GM12878 (cell line): ENCODE results near the gene CCR7. TPM values are rescaled to one million over a fixed set of nuclear protein-coding genes. Genes with fewer than 3 reads are reported as not detected.

ENCODE experiments used
- ATAC-seq: fragments of 200-7000 bp; cut with Tn5 transposase; 3 replicates; pipeline ENCODE4 v1.9.1; 2020; ENCODE audit warnings: mild to moderate bottlenecking, moderate library complexity
- BruUV-seq: library from RNA; stranded (reverse); fragments of 400-500 nt; replicated peaks from 2 replicates; lab custom pipeline; 2021; lab: Mats Ljungman, UMichigan
- CTCF ChIA-PET: fragments of 300-600 bp; sonication (Branson Sonifier 250); formaldehyde crosslinking; extraction: SDS; loops from one replicate; lab custom pipeline; 2021; ENCODE audit warnings: inconsistent platforms; lab: Yijun Ruan, JAX
- POLR2A ChIA-PET: fragments of 350-600 bp; formaldehyde crosslinking; extraction: SDS; loops from one replicate; lab custom pipeline; 2021; ENCODE audit warnings: inconsistent platforms; lab: Charles Lee
- RAD21 ChIA-PET: fragments of 300-600 bp; sonication (Branson Sonifier 250); formaldehyde crosslinking; loops from one replicate; lab custom pipeline; 2023; ENCODE audit warnings: antibody characterized with exemption; ENCODE audit not compliant: unreplicated experiment; lab: Charles Lee
- SMC1A ChIA-PET: fragments of 300-600 bp; sonication (Branson Sonifier 250); formaldehyde crosslinking; loops from one replicate; lab custom pipeline; 2023; ENCODE audit not compliant: unreplicated experiment, uncharacterized antibody; lab: Charles Lee
- DNase-seq: peaks from one replicate; pipeline ENCODE4 v3.0.0-alpha.2; 2011; ENCODE audit warnings: low read depth, low spot score
- FAIRE-seq: peaks from 3 replicates; lab custom pipeline; 2011; peaks lifted over from hg19 to GRCh38; lab: Jason Lieb, UNC
- H2AFZ ChIP-seq: 2 replicates; pipeline ENCODE4 v1.6.0; 2011; ENCODE audit warnings: low read depth, low read length, control low read depth; ENCODE audit not compliant: control insufficient read depth
- H3K27ac ChIP-seq: 2 replicates; pipeline ENCODE4 v1.5.1; 2011; ENCODE audit warnings: control low read depth; ENCODE audit not compliant: control insufficient read depth, insufficient read depth
- H3K27me3 ChIP-seq, 2 experiments: replicated peaks in 1 of 2; 2 replicates each; pipeline versions ENCODE4 v1.6.0 to v1.6.1; 2011; ENCODE audit warnings: low read length in 1 of 2; ENCODE audit not compliant: control insufficient read depth in 2 of 2, insufficient read depth in 2 of 2
- H3K36me3 ChIP-seq, 2 experiments: 2 replicates each; pipeline ENCODE4 v1.5.1; 2011; ENCODE audit warnings: low read length in 1 of 2; ENCODE audit not compliant: control insufficient read depth in 2 of 2, insufficient read depth in 2 of 2
- H3K4me1 ChIP-seq: 2 replicates; pipeline ENCODE4 v1.6.1; 2011; ENCODE audit warnings: mild to moderate bottlenecking, low read length, moderate library complexity, mixed read lengths; ENCODE audit not compliant: control insufficient read depth, insufficient read depth
- H3K4me2 ChIP-seq: 2 replicates; pipeline ENCODE4 v1.6.0; 2011; ENCODE audit warnings: control low read depth; ENCODE audit not compliant: control insufficient read depth, insufficient read depth
- H3K4me3 ChIP-seq: fragments of 200-600 bp; sonication (generic); 2 replicates; pipeline ENCODE4 v1.5.1; 2016
- H3K79me2 ChIP-seq: 2 replicates; pipeline ENCODE4 v1.6.0; 2011; ENCODE audit warnings: low read length; ENCODE audit not compliant: control insufficient read depth, insufficient read depth
- H3K9ac ChIP-seq: 2 replicates; pipeline ENCODE4 v1.8.0; 2011; ENCODE audit warnings: low read length, control low read depth, mixed read lengths; ENCODE audit not compliant: control insufficient read depth, insufficient read depth
- H3K9me3 ChIP-seq: replicated peaks from 3 replicates; pipeline ENCODE4 v1.5.1; 2011; ENCODE audit warnings: mild to moderate bottlenecking, low read length; ENCODE audit not compliant: control insufficient read depth, insufficient read depth
- H4K20me1 ChIP-seq: 2 replicates; pipeline ENCODE4 v1.6.0; 2011; ENCODE audit not compliant: control insufficient read depth, insufficient read depth
- ETV6 ChIP-seq, 2 experiments: fragments of 450-650 bp in 1 of 2; IDR thresholded peaks in 1 of 2; conservative IDR thresholded peaks in 1 of 2; 2 replicates each; pipeline ENCODE4 v1.6.1; 2014; ENCODE audit warnings: antibody characterized with exemption in 1 of 2, borderline replicate concordance in 1 of 2, low read depth in 1 of 2, mild to moderate bottlenecking in 1 of 2, moderate library complexity in 1 of 2
- FOXM1 ChIP-seq: IDR thresholded peaks from 2 replicates; pipeline ENCODE4 v1.6.1; 2012; ENCODE audit warnings: low read depth, mild to moderate bottlenecking, inconsistent platforms, low read length, moderate library complexity
- HCFC1 ChIP-seq: fragments of 150-350 bp; IDR thresholded peaks from 2 replicates; pipeline ENCODE4 v1.6.1; 2014; ENCODE audit warnings: low read length
- IRF3 ChIP-seq: fragments of 450-650 bp; IDR thresholded peaks from 2 replicates; pipeline ENCODE4 v1.6.1; 2014; ENCODE audit warnings: mild to moderate bottlenecking
- IRF4 ChIP-seq: IDR thresholded peaks from 2 replicates; pipeline ENCODE4 v1.6.1; 2011; ENCODE audit warnings: low read depth, low read length
- MEF2A ChIP-seq: IDR thresholded peaks from 2 replicates; pipeline ENCODE4 v1.6.1; 2011; ENCODE audit warnings: low read depth, mild to moderate bottlenecking, low read length, moderate library complexity; ENCODE audit not compliant: insufficient read depth
- MYB ChIP-seq: fragments of 150-350 bp; IDR thresholded peaks from 2 replicates; pipeline ENCODE4 v1.6.1; 2014; ENCODE audit warnings: mild to moderate bottlenecking, low read depth, low read length, borderline replicate concordance
- MYC ChIP-seq: IDR thresholded peaks from 2 replicates; pipeline ENCODE4 v1.6.1; 2011; ENCODE audit warnings: mild to moderate bottlenecking, low read length, moderate library complexity, inconsistent platforms; ENCODE audit not compliant: insufficient read depth, insufficient replicate concordance, insufficient read length, severe bottlenecking
- POU2F2 ChIP-seq: IDR thresholded peaks from 3 replicates; pipeline ENCODE4 v1.6.1; 2011; ENCODE audit warnings: low read depth, mild to moderate bottlenecking, low read length, borderline replicate concordance
- PRDM15 ChIP-seq: fragments of 450-650 bp; formaldehyde crosslinking; IDR thresholded peaks from 2 replicates; pipeline ENCODE4 v1.4.0; 2020; ENCODE audit warnings: mild to moderate bottlenecking, moderate library complexity
- SKIL ChIP-seq: fragments of 450-650 bp; IDR thresholded peaks from 2 replicates; pipeline ENCODE4 v1.6.1; 2017; ENCODE audit warnings: mild to moderate bottlenecking, low read depth, inconsistent platforms; ENCODE audit not compliant: poor library complexity, severe bottlenecking
- SMC3 ChIP-seq: IDR thresholded peaks from 2 replicates; pipeline ENCODE4 v1.6.1; 2011; ENCODE audit warnings: low read length, improper control_type of control experiment, borderline replicate concordance
- TARDBP ChIP-seq: IDR thresholded peaks from 2 replicates; pipeline ENCODE4 v1.6.1; 2016; ENCODE audit warnings: borderline replicate concordance
- WGBS: methylation state at CpG from one replicate; pipeline ENCODE4 v1.1.6; 2016; ENCODE audit warnings: low lambda C conversion rate; ENCODE audit not compliant: insufficient replicate concordance, insufficient coverage; ENCODE audit errors: missing lambda C conversion rate; 5-methylcytosine and 5-hydroxymethylcytosine counted together
- in situ Hi-C: fragments of 300-500 bp; cut with MboI; formaldehyde crosslinking; loops from 9 replicates; pipeline ENCODE4 v1.14.3; 2018; ENCODE audit warnings: mixed read lengths
- intact Hi-C: fragments of 100-400 bp; cut with micrococcal nuclease; formaldehyde crosslinking; loops from one replicate; pipeline ENCODE4 v1.14.2; 2022; ENCODE audit not compliant: unreplicated experiment
- polyA plus RNA-seq, 11 experiments: library from polyadenylated mRNA; depleted of rRNA in 4 of 11; unstranded in 6 of 11; stranded (reverse) in 5 of 11; fragments of >200 nt; fragmentation: Nextera tagmentation in 4 of 11; fragmentation: Illumina TruSeq in 1 of 11; extraction: Ambion mirVana in 4 of 11; extraction: Trizol in 1 of 11; gene quantifications; 1 replicate in 1 of 11; 2 replicates in 10 of 11; pipeline versions ENCODE4 v1.2.1 to v1.2.3, GENCODE V29; 2011 to 2016; ENCODE audit warnings: inconsistent platforms in 2 of 11, missing spikeins in 2 of 11, low read depth in 1 of 11
- total RNA-seq, 4 experiments: library from RNA; depleted of rRNA in 3 of 4; stranded (reverse); fragments of >200 nt in 3 of 4; fragmentation: Illumina TruSeq in 1 of 4; extraction: Trizol in 1 of 4; gene quantifications; 2 replicates each; pipeline versions ENCODE4 v1.2.1 to v1.2.3, GENCODE V29; 2013 to 2021

CCR7 gene
- total and polyA plus RNA-seq, 10 of the 15 experiments (the other 5 are each of a cell fraction or from before 2014, with no cell fraction given), result 131 to 1,171 (median 260) TPM

DNA sequence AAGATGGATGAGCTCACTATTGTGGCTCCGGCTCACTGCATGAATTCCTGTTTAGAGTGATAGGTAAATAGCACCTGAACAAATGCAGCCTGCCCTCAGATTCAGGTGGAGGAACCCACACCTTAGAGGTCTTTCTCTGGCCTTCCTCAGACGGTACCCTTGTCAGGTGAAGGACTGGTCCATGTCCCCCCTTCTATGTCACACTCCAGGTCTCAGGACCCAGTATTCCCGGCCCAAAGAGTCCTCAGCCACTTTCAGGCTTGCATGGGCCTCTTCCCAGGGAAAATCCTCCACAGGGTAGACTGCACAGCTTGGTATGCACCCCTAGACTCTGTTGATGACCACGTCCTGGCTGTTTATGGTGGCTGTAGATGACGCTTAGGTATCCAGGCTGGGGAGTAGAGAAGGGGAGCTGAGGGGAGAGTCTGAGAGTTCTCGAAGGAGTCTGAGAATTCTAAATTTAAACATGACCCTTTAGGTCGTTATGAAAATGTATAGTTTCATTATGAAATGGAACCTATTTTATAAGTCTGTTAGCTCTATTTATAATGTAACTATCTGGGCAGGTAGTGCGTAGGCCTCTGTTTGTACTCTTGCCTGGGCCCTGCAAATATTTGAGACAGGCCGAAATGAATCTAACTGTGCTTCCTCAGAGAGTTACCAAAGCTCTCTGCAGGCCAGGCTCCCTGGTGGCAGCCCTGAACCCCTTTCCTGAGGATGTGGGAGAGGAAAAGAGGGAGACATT is 32.5 kb upstream of the CCR7 start:
- RAD21 ChIA-PET, result interaction anchor here (0.8 to 4.0 kb wide), 18 partner anchors 10 to 150 kb away, joined by 3 to 75 read pairs (median 5); partner anchors contain the start of gene CCR7
- intact Hi-C loops, result loop anchor here (1.0 kb wide), 1 partner anchor 15 kb away; no protein-coding TSS in a partner anchor
- TF ChIP-seq HCFC1, result no peak
- TF ChIP-seq SKIL, result peak; percentile 40
- TF ChIP-seq MYC, result no peak
- TF ChIP-seq TARDBP, result no peak
- TF ChIP-seq MEF2A, result peak; percentile 98
- TF ChIP-seq PRDM15 (CRISPR knock-in tag), result no peak
- TF ChIP-seq IRF3, result no peak
- no peak; the same call in 1 of the 2 replicates for TF ChIP-seq IRF4
- TF ChIP-seq FOXM1, result peak; percentile 78; the same call in 1 of the 2 replicates
- TF ChIP-seq MYB, result 0 out of 2 replicates have a peak, but pooled peaks have one; percentile 27
- no peak; the same call in 1 of the 2 replicates for TF ChIP-seq SMC3
- TF ChIP-seq ETV6 (conservative IDR thresholded peaks at IDR 0.05 in 1 of 2, IDR thresholded peaks at IDR 0.05 in 1 of 2; ENCODE audit: borderline replicate concordance in 1 of 2, low read depth in 1 of 2), result peak in 1 of 2 experiments; percentile 13; a peak in 1 of 4 replicates
- TF ChIP-seq POU2F2, result 0 out of 3 replicates have a peak, but pooled peaks have one; percentile 13

More for the DNA sequence above, 32.5 kb upstream of the CCR7 start:
- Histone ChIP-seq H3K27ac (peak overlapping the region; percentile 91), H3K4me2 (peak overlapping the region; percentile 67), H3K36me3 (no peaks in the 10 kb centered on the region), H3K4me3 (peak overlapping the region; percentile 38; the same call in 1 of the 2 replicates), H3K27me3 (no peaks in the 10 kb centered on the region), H3K9ac (peak overlapping the region; percentile 27), H3K79me2 (no peaks in the 10 kb centered on the region), H3K4me1 (peaks cover 63% of the 10 kb centered on the region), H4K20me1 (no peaks in the 10 kb centered on the region), H3K9me3 (peaks cover 10% of the 10 kb centered on the region), H2AFZ (no peak overlapping the region)
- BruUV-seq, result no TSS peak
- ATAC-seq, result peak; percentile 40
- 23% methylated on average over 9 of the region's 9 CpGs for WGBS
- ChIA-PET POLR2A (interaction anchor here (0.7 to 4.4 kb wide), 10 partner anchors 10 to 221 kb away, joined by 3 to 81 read pairs (median 8); partner anchors contain the start of gene CCR7), SMC1A (interaction anchor here (0.6 to 4.3 kb wide), 18 partner anchors 10 to 63 kb away, joined by 3 to 63 read pairs (median 9); partner anchors contain the start of gene CCR7), CTCF (interaction anchor here (0.8 to 2.8 kb wide), 15 partner anchors 13 to 1068 kb away, joined by 3 to 43 read pairs (median 4); partner anchors contain the start of genes CCR7 and TOP2A)
- in situ Hi-C loops, result no loop called here
- DNase-seq, result no peak
- no peak for FAIRE-seq
